ENCODE results near the gene GPRIN1.
"Not testable (repeated sequence)": the region's sequence is repeated elsewhere in the genome, so short reads cannot be mapped to it uniquely, and the experiment has no call there.

Gene GPRIN1

GRCh38 chr5:176603091-176603490, 6.9 kb downstream of the GPRIN1 start:
- peaks cover 2% of the 10 kb centered on the region for H3K27me3 Mint-ChIP-seq
- no peak overlapping the region for H3K4me3 Mint-ChIP-seq
- no peaks in the 10 kb centered on the region for H3K4me1 Mint-ChIP-seq (ENCODE audit: low read depth)
- no peaks in the 10 kb centered on the region for H3K9me3 Mint-ChIP-seq (ENCODE audit: low read depth)
- H3K36me3 Mint-ChIP-seq = no peaks in the 10 kb centered on the region
- H3K27ac Mint-ChIP-seq = no peak overlapping the region

DNA sequence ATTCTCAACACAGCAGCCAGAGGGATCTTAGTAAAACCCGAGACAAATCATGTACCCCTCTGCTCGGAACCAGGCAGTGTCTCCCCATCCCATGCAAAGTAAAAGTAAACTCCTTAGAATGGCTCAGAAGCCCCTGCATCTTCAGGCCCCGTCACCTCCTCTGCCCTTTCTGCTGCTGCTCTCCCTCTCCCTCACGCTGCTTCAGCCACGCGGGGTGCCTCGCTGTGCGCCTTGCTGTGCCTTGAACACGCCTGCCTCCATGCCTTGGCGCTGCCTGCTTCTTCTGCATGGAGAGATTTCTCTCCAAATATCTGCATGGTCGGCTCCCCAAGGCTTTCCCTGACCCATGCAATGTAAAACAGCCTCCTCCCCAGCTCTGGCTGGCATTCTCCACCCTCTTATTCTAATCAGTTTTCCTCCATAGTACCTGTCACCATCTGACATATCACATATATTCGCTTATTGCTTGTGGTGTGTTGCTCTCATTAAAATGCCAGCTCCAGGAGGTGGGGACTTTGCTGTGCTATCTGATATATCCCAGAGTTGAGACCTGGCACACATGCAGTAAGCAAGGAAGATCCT, 8.0 kb downstream of the GPRIN1 start:
- H3K9me3 Mint-ChIP-seq (ENCODE audit: low read depth) = no peaks in the 10 kb centered on the region
- no peaks in the 10 kb centered on the region for H3K36me3 Mint-ChIP-seq
- peaks cover 2% of the 10 kb centered on the region for H3K27me3 Mint-ChIP-seq
- no peaks in the 10 kb centered on the region for H3K4me1 Mint-ChIP-seq (ENCODE audit: low read depth)
- H3K4me3 Mint-ChIP-seq = no peak overlapping the region
- H3K27ac Mint-ChIP-seq = no peak overlapping the region

DNA sequence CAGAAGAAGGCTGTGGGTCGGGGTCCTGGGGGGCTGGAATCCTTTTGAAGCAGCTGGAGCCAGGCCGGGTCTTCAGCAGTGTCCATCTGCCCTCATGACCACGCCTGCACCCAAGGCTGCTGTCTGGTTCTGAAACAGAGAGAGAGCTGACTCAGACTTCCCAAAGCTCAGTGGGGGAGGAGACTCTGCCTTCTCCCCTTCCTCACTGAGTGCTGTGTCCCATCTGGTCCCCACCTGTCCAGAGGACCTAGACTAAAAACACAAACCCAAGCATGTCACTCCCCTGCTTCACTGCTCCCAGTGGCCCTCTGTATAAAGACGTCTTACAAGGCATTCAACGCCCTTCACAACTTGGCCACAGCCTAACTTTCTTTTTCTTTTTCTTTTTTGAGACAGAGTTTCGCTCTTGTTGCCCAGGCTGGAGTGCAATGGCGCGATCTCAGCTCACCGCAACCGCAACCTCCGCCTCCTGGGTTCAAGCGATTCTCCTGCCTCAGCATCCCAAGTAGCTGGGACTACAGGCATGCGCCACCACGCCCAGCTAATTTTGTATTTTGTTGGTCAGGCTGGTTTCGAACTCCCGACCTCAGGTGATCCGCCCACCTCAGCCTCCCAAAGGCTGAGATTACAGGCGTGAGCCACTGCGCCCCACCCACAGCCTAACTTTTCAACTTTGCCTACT, 10.1 kb downstream of the GPRIN1 start:
- not testable (repeated sequence) for H3K27me3 Mint-ChIP-seq; H3K36me3 Mint-ChIP-seq; H3K4me3 Mint-ChIP-seq; H3K27ac Mint-ChIP-seq; H3K9me3 Mint-ChIP-seq (ENCODE audit: low read depth); H3K4me1 Mint-ChIP-seq (ENCODE audit: low read depth)

GRCh38 chr5:176597417-176598389, 12.3 kb downstream of the GPRIN1 start:
- no peak overlapping the region for H3K27ac Mint-ChIP-seq
- H3K4me1 Mint-ChIP-seq (ENCODE audit: low read depth) = peaks cover 4% of the 10 kb centered on the region
- peaks cover 2% of the 10 kb centered on the region for H3K27me3 Mint-ChIP-seq
- peak overlapping the region; percentile 46 for H3K4me3 Mint-ChIP-seq
- no peaks in the 10 kb centered on the region for H3K36me3 Mint-ChIP-seq
- H3K9me3 Mint-ChIP-seq (ENCODE audit: low read depth) = no peaks in the 10 kb centered on the region

- H3K27ac Mint-ChIP-seq = peak overlapping the region; percentile 64
- peaks cover 4% of the 10 kb centered on the region for H3K4me1 Mint-ChIP-seq (ENCODE audit: low read depth)
- no peaks in the 10 kb centered on the region for H3K36me3 Mint-ChIP-seq
- peaks cover 2% of the 10 kb centered on the region for H3K27me3 Mint-ChIP-seq
- peak overlapping the region; percentile 77 for H3K4me3 Mint-ChIP-seq
- H3K9me3 Mint-ChIP-seq (ENCODE audit: low read depth) = no peaks in the 10 kb centered on the region
Measured at GRCh38 chr5:176596689-176597416, 13.1 kb downstream of the GPRIN1 start.

DNA sequence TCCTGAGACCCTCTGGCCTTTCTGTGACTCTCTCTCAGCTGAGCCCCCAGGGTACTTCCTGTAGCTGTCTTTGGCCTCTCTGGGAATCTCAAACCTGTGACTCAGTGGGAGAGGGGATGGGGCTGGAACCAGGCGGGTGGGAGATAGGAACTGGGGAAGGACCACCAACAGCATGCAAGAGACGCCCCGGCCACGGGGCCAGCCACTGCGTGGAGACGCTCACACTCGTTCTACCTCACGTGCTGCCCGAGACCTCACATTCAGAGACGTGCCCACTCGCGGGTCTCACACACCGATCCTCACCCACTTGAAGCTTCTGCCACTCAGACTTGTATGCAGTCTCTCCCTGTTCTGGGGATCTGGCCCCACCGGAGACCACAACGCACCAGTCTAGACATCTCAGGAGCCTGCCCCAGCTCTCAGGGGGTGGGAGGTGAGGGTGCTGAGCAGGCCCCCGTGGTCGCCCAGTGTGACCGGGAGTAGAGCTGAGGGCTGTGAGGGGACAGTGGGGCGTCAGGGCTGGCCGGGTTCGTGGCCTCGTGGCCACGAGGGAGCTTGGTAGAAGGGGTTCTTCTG, 13.8 kb downstream of the GPRIN1 start:
- Mint-ChIP-seq H3K4me3 (peak overlapping the region; percentile 77), H3K36me3 (no peaks in the 10 kb centered on the region), H3K9me3 (ENCODE audit: low read depth) (no peaks in the 10 kb centered on the region), H3K27me3 (peaks cover 2% of the 10 kb centered on the region), H3K4me1 (ENCODE audit: low read depth) (peaks cover 4% of the 10 kb centered on the region), H3K27ac (peak overlapping the region; percentile 64)

DNA sequence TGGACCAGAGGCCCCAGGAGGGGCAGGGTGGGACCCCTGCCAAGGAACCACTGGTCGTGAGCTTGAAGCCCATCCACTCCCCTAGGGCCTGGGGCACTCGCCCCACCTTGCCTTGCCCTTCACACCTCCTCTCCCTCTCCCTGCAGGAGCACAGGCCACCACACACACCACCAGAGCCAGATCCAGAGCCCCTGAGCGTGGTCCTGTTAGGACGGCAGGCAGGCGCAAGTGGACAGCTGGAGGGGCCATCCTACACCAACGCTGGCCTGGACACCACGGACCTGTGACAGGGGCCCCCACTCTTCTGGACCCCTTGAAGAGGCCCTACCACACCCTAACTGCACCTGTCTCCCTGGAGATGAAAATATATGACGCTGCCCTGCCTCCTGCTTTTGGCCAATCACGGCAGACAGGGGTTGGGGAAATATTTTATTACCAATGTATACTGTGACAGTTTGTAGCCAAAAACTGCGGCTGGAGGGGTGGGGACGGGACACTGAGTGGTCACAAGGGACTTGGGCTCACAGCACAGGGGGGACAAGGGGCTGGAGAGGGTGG, 14.5 kb downstream of the GPRIN1 start:
- Mint-ChIP-seq H3K36me3 (no peaks in the 10 kb centered on the region), H3K4me3 (no peak overlapping the region), H3K4me1 (ENCODE audit: low read depth) (peaks cover 4% of the 10 kb centered on the region), H3K9me3 (ENCODE audit: low read depth) (no peaks in the 10 kb centered on the region), H3K27ac (no peak overlapping the region), H3K27me3 (peaks cover 2% of the 10 kb centered on the region)

DNA sequence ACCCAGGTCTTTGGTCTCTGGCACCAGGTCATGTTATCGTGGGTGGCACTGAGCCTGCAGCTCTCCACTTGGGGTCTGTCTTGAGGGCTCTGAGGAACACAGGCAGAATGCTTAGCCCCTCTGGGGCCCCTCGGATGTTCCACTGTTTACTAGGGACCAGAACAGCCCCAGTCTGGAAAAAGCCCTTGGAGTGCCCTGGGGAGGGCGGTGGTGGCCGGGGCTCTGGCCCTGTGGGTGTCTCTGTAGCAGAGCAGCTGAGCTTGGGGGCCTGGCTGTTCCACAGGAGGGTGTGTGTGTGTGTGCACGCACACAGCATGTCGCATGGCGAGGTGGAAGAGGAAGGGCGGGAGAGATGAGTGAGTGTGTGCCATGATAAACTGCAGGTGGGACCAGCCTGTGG, 15.4 kb downstream of the GPRIN1 start:
- Mint-ChIP-seq H3K4me1 (ENCODE audit: low read depth) (peaks cover 4% of the 10 kb centered on the region), H3K27ac (no peak overlapping the region), H3K4me3 (no peak overlapping the region), H3K9me3 (ENCODE audit: low read depth) (no peaks in the 10 kb centered on the region), H3K27me3 (peaks cover 2% of the 10 kb centered on the region), H3K36me3 (no peaks in the 10 kb centered on the region)

DNA sequence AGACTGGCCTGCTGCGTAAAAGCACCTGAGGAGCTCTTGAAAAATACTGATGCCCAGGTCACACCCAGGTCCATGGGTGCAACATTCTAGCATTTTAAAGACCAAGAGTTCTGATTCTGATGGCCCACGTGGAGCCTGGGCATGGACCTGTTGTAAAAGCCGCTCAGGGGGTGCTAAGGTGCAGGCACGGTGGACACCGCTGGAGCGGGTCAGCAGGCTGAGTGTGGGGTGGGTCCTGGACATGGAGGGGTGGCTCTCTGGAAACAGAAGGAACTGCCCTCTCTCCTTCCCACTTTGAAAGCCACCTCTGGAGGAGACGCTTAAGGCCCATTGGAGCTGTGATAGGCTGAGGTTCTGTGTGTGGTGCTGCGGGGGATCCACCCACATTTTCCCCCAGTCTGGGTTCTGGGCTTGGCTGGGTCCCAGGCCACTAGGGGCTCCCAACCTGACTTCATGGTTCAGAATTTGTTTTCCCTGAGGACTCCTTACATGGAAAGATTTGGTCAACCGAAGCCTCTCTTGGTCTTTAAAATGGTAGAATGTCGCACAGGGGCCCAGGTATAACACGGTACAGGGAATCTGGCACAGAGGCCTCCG, 16.6 kb downstream of the GPRIN1 start:
- Mint-ChIP-seq H3K27me3 (no peaks in the 10 kb centered on the region), H3K27ac (no peak overlapping the region), H3K9me3 (ENCODE audit: low read depth) (no peaks in the 10 kb centered on the region), H3K4me3 (no peak overlapping the region), H3K4me1 (ENCODE audit: low read depth) (peaks cover 4% of the 10 kb centered on the region), H3K36me3 (no peaks in the 10 kb centered on the region)

DNA sequence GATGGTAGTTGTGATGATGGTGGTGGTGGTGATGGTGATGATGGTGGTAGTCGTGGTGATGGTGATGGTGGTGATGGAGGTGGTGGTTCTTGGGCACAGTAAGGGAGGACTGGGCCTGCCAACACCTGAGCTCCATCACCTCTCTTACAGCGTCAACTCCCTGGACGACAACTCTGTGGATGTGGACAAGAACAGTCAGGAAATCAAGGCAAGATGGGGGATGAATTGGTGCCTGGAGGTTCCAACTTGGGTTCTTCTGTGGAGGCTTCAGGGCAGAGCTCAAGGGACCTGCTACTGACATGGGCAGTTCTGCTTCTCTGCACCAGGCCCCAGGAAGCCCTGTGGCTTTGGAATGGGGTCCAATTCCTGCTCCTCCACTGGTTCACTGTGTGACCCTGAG, 17.4 kb downstream of the GPRIN1 start:
- no peak overlapping the region for H3K27ac Mint-ChIP-seq
- peaks cover 4% of the 10 kb centered on the region for H3K4me1 Mint-ChIP-seq (ENCODE audit: low read depth)
- H3K36me3 Mint-ChIP-seq = no peaks in the 10 kb centered on the region
- H3K27me3 Mint-ChIP-seq = no peaks in the 10 kb centered on the region
- H3K4me3 Mint-ChIP-seq = no peak overlapping the region
- no peaks in the 10 kb centered on the region for H3K9me3 Mint-ChIP-seq (ENCODE audit: low read depth)

DNA sequence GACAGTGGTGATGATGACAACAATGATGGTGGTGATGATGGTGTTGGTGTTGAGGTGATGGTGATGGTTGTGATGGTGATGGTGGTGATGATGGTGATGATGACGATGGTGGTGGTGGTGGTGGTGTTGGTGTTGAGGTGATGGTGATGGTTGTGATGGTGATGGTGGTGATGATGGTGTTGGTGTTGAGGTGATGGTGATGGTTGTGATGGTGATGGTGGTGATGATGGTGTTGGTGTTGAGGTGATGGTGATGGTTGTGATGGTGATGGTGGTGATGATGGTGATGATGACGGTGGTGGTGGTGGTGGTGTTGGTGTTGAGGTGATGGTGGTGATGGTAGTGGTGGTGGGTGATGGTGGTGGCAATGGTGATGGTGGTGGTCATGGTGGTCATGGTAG, 18.3 kb downstream of the GPRIN1 start:
- H3K4me3 Mint-ChIP-seq; H3K9me3 Mint-ChIP-seq (ENCODE audit: low read depth); H3K36me3 Mint-ChIP-seq; H3K4me1 Mint-ChIP-seq (ENCODE audit: low read depth); H3K27ac Mint-ChIP-seq; H3K27me3 Mint-ChIP-seq: not testable (repeated sequence)

DNA sequence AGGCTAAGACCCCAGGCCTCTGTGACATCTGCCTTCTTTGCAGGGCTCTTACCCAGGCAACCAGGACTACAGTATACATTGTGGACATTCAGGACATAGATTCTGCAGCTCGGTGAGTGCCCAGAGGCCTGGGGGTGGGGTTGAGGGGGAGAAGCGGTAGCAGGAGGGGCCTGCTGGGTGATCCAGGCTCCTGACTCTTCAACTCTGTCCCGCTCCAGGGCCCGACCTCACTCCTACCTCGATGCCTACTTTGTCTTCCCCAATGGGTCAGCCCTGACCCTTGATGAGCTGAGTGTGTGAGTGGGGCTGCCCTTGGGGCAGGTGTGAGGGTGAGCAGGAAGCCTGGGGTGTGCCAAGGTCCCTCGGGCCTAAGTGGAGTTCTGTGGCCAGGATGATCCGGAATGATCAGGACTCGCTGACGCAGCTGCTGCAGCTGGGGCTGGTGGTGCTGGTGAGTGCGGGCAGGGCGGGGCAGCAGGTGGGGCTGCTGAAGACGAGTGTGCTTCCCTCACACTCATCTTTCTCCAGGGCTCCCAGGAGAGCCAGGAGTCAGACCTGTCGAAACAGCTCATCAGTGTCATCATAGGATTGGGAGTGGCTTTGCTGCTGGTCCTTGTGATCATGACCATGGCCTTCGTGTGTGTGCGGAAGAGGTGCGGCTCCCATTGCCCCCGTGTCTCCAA, 19.8 kb downstream of the GPRIN1 start:
- Mint-ChIP-seq H3K36me3 (no peaks in the 10 kb centered on the region), H3K4me1 (ENCODE audit: low read depth) (no peaks in the 10 kb centered on the region), H3K9me3 (ENCODE audit: low read depth) (no peaks in the 10 kb centered on the region), H3K4me3 (no peak overlapping the region), H3K27me3 (no peaks in the 10 kb centered on the region), H3K27ac (no peak overlapping the region)

- no peaks in the 10 kb centered on the region for H3K9me3 Mint-ChIP-seq (ENCODE audit: low read depth)
- H3K27me3 Mint-ChIP-seq = no peaks in the 10 kb centered on the region
- H3K4me1 Mint-ChIP-seq (ENCODE audit: low read depth) = no peaks in the 10 kb centered on the region
- H3K27ac Mint-ChIP-seq = no peak overlapping the region
- no peak overlapping the region for H3K4me3 Mint-ChIP-seq
- no peaks in the 10 kb centered on the region for H3K36me3 Mint-ChIP-seq
Measured at GRCh38 chr5:176589039-176589769, 20.8 kb downstream of the GPRIN1 start.

Measured in activated naive CD8-positive, alpha-beta T cell (primary cell).